A673 (cell line): ENCODE measurements around the gene OSBPL1A.

Source experiments
- EZH2 ChIP-seq: fragments of 200-600 bp; sonication (generic); IDR thresholded peaks from 2 replicates; pipeline ENCODE4 v1.6.1; 2017; ENCODE audit warnings: borderline replicate concordance, low read depth, mild to moderate bottlenecking, mixed read lengths, antibody characterized with exemption, low read length; ENCODE audit not compliant: poor library complexity, severe bottlenecking
- TF ChIP-seq, protein P1 (sequence below): fragments of 300-800, 200-600 bp; sonication (generic); conservative IDR thresholded peaks from 2 replicates; pipeline ENCODE4 v1.5.1; 2017; ENCODE audit warnings: low read depth, mild to moderate bottlenecking, antibody characterized with exemption, low read length, moderate library complexity, mixed read lengths

DNA sequence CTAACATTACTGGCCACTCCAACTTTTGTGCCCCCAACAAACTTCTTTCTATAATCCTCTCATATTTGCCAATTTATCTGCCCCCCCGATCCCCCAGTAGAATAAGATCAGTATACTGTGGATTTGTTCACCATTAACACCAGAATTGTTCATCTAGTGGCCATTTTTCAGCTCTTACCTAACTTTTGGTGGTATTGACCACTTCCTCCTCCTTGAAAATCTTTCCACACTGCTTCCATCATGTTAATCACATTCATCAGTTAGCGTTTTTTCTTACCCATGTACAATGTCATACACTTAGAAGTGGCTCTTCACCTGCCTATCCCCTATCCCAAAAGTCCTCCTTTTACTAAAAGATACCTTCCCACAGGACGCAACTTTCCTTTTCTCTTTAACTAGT lies 35.0 kb upstream of the OSBPL1A start:
- TF ChIP-seq, protein P1, sequence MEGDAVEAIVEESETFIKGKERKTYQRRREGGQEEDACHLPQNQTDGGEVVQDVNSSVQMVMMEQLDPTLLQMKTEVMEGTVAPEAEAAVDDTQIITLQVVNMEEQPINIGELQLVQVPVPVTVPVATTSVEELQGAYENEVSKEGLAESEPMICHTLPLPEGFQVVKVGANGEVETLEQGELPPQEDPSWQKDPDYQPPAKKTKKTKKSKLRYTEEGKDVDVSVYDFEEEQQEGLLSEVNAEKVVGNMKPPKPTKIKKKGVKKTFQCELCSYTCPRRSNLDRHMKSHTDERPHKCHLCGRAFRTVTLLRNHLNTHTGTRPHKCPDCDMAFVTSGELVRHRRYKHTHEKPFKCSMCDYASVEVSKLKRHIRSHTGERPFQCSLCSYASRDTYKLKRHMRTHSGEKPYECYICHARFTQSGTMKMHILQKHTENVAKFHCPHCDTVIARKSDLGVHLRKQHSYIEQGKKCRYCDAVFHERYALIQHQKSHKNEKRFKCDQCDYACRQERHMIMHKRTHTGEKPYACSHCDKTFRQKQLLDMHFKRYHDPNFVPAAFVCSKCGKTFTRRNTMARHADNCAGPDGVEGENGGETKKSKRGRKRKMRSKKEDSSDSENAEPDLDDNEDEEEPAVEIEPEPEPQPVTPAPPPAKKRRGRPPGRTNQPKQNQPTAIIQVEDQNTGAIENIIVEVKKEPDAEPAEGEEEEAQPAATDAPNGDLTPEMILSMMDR = no peak
- no peak for TF ChIP-seq EZH2
